PC-9 (cell line): ENCODE data around the gene HTRA2.
A peak's percentile ranks its signal among the peaks of the same experiment; 100 is the strongest.

ENCODE experiments used
- CTCF ChIP-seq: fragments of 200-600 bp; sonication (generic); conservative IDR thresholded peaks from 2 replicates; pipeline ENCODE4 v1.6.1; 2017; ENCODE audit warnings: mixed run types, antibody characterized with exemption, mild to moderate bottlenecking, moderate library complexity
- EZH2 ChIP-seq: fragments of 200-600 bp; sonication (generic); IDR thresholded peaks from 2 replicates; pipeline ENCODE4 v1.8.0; 2017; ENCODE audit warnings: antibody characterized with exemption, low read depth

DNA sequence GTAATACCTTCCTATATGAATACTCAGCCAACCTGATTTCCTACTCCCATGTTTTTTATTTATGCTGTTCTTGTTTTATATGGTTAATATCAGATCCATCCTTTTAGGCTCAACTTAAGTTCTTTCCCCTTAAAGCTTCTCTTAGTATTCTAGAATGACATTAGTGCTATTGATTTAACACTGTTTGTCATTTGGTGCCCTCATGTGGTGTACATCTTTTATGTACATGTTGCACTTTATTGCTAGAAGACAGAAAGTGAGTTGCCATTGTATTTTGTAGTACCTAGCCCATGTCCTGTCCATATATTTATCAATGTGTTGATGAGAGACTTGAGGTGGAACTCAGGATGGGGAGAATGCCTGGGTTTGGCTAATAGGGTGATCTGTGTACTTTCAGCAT lies 2.5 kb downstream of the HTRA2 start:
- TF ChIP-seq CTCF: peak; percentile 69
- no peak for TF ChIP-seq EZH2
